NCI-H82 treated with DMSO at 0.1 percent for 48 hours (cell line): ENCODE data around the gene ABHD2.

ENCODE experiments used
- DNase-seq: peaks from one replicate; lab custom pipeline; 2025; ENCODE audit not compliant: unreplicated experiment; lab: John Stamatoyannopoulos, UW

Gene ABHD2

GRCh38 chr15:89187301-89187985 is 99.2 kb downstream of the ABHD2 start:
- no peak for DNase-seq

GRCh38 chr15:89187986-89188514 is 99.8 kb downstream of the ABHD2 start:
- no peak for DNase-seq

- no peak for DNase-seq
Measured at GRCh38 chr15:89192136-89192535, 103.9 kb downstream of the ABHD2 start.

GRCh38 chr15:89192766-89193165 is 104.5 kb downstream of the ABHD2 start:
- no peak for DNase-seq

GRCh38 chr15:89194608-89195007 is 106.4 kb downstream of the ABHD2 start:
- no peak for DNase-seq

- DNase-seq, result no peak
Measured at GRCh38 chr15:89195836-89196235, 107.6 kb downstream of the ABHD2 start.

- no peak for DNase-seq
Measured at GRCh38 chr15:89196241-89196640, 108.0 kb downstream of the ABHD2 start.

- DNase-seq, result no peak
Measured at GRCh38 chr15:89196994-89197393, 108.7 kb downstream of the ABHD2 start.

- DNase-seq, result no peak
Measured at GRCh38 chr15:89197503-89197971, 109.3 kb downstream of the ABHD2 start.

GRCh38 chr15:89198196-89198595 is 109.9 kb downstream of the ABHD2 start:
- DNase-seq, result no peak

GRCh38 chr15:89198934-89199333 is 110.7 kb downstream of the ABHD2 start:
- DNase-seq, result peak; percentile 4

GRCh38 chr15:89199746-89200145 is 111.5 kb downstream of the ABHD2 start:
- no peak for DNase-seq

- DNase-seq, result no peak
Measured at GRCh38 chr15:89200182-89200581, 111.9 kb downstream of the ABHD2 start.

GRCh38 chr15:89201465-89202005 is 113.3 kb downstream of the ABHD2 start:
- DNase-seq, result no peak

- no peak for DNase-seq
Measured at GRCh38 chr15:89203705-89204273, 115.5 kb downstream of the ABHD2 start.

GRCh38 chr15:89205991-89206585 is 117.8 kb downstream of the ABHD2 start:
- no peak for DNase-seq

- DNase-seq, result peak; percentile 26
Measured at GRCh38 chr15:89206908-89207331, 118.7 kb downstream of the ABHD2 start.

GRCh38 chr15:89208256-89208655 is 120.0 kb downstream of the ABHD2 start:
- no peak for DNase-seq

GRCh38 chr15:89209057-89209456 is 120.8 kb downstream of the ABHD2 start:
- DNase-seq, result no peak

- DNase-seq, result no peak
Measured at GRCh38 chr15:89211678-89212170, 123.5 kb downstream of the ABHD2 start.

- DNase-seq, result no peak
Measured at GRCh38 chr15:89215627-89216026, 127.4 kb downstream of the ABHD2 start.

- DNase-seq, result no peak
Measured at GRCh38 chr15:89217031-89217430, 128.8 kb downstream of the ABHD2 start.
